Measurements from ENCODE around the gene PRR36. TPM values are rescaled to one million over a fixed set of nuclear protein-coding genes. Genes with fewer than 3 reads are reported as not detected.

PRR36 gene
- under 1 TPM in 2 of 4 donors, not detected in 2; 0.35 to 0.85 TPM for total RNA-seq

- H3K27me3 ChIP-seq: peaks cover 9 to 19% of the 10 kb centered on the region in 2 donors
Observed at GRCh38 chr19:7874076-7874896, at the start of gene PRR36. Gene PRR36 (minus strand): TSS chr19:7874390. CDS start chr19:7873689, 701 bp downstream.

DNA sequence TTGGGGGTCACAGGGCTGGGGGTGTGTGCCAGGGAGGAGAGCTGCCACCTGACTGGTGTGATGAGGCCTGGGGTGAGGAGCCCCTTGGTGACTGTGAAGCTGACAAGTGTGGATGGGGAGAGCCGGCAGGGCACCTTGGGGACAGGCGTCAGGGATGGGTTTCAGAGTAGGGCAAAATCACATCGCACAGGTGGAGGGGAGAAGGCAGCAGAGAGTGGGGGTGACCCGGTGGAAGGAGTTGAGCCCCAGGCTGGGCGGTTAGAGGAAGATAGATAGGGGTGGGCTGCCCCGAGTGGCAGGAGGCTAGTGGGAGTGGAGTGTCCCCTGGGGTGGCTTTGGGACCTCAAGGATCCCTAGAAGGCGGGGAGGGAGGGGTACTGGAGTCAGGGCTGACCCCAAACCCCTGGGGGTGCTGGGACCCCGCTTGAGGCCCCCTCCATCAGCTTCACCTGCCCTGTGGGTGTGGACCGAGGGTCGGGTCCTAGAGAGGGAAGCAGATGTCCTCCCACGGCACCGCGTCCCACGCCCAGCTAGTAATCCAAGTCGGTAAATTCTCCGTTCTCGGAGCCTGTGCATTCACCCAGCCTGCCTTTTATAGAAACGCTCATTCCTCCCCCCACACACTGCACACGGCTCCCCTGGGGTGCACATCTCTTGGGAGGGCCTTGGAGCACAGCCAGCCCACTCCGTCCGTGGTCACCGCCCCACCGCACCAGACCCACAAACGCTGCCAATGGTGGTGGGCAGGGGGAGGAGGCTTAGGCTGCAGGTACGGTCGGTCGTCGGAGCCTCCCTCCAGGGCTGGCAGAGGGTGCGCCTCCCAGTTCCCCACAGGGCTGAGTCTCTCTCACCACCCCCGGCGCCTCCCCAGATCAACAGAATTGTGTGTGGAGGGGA, 49.4 kb upstream of the PRR36 start:
- H3K4me1 ChIP-seq: peaks cover 27 to 42% of the 10 kb centered on the region in 2 donors
- H3K9me3 ChIP-seq: no peaks in the 10 kb centered on the region
- peak overlapping the region; percentile 9 to 53 for H3K4me3 ChIP-seq
- H3K36me3 ChIP-seq: no peaks in the 10 kb centered on the region
- H3K27ac ChIP-seq: peak overlapping the region; percentile 88 to 99
- intact Hi-C loops (cut with DNase I; ENCODE audit: low total_unique reads): no loop called here
- TF ChIP-seq, protein P1, sequence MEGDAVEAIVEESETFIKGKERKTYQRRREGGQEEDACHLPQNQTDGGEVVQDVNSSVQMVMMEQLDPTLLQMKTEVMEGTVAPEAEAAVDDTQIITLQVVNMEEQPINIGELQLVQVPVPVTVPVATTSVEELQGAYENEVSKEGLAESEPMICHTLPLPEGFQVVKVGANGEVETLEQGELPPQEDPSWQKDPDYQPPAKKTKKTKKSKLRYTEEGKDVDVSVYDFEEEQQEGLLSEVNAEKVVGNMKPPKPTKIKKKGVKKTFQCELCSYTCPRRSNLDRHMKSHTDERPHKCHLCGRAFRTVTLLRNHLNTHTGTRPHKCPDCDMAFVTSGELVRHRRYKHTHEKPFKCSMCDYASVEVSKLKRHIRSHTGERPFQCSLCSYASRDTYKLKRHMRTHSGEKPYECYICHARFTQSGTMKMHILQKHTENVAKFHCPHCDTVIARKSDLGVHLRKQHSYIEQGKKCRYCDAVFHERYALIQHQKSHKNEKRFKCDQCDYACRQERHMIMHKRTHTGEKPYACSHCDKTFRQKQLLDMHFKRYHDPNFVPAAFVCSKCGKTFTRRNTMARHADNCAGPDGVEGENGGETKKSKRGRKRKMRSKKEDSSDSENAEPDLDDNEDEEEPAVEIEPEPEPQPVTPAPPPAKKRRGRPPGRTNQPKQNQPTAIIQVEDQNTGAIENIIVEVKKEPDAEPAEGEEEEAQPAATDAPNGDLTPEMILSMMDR (IDR thresholded peaks at IDR 0.05): no peak
- TF ChIP-seq POLR2A (IDR thresholded peaks at IDR 0.05): peak in 1 of 2 donors; percentile 22
- peak; percentile 74 to 84 for DNase-seq
- no peaks in the 10 kb centered on the region for H3K27me3 ChIP-seq

More at GRCh38 chr19:7874076-7874896, at the start of gene PRR36:
- no peak for DNase-seq
- Histone ChIP-seq H3K9me3 (no peaks in the 10 kb centered on the region), H3K4me3 (no peak within 1 kb of the TSS), H3K4me1 (peaks cover 0 to 17% of the 10 kb centered on the region in 2 donors), H3K27ac (no peak within 1 kb of the TSS), H3K36me3 (no peaks in the 10 kb centered on the region)
- intact Hi-C loops (cut with DNase I; ENCODE audit: low total_unique reads): no loop called here
- TF ChIP-seq, protein P1 (IDR thresholded peaks at IDR 0.05): no peak
- TF ChIP-seq POLR2A (IDR thresholded peaks at IDR 0.05): no peak

GRCh38 chr19:7922836-7923195, 48.6 kb upstream of the PRR36 start:
- Histone ChIP-seq H3K36me3 (no peaks in the 10 kb centered on the region), H3K4me3 (no peak overlapping the region), H3K27me3 (no peaks in the 10 kb centered on the region), H3K27ac (peak overlapping the region; percentile 88 to 99), H3K9me3 (no peaks in the 10 kb centered on the region), H3K4me1 (peaks cover 24 to 39% of the 10 kb centered on the region in 2 donors)
- intact Hi-C loops (cut with DNase I; ENCODE audit: low total_unique reads): no loop called here
- no peak for DNase-seq
- TF ChIP-seq, protein P1 (IDR thresholded peaks at IDR 0.05): no peak
- TF ChIP-seq POLR2A (IDR thresholded peaks at IDR 0.05): no peak

DNA sequence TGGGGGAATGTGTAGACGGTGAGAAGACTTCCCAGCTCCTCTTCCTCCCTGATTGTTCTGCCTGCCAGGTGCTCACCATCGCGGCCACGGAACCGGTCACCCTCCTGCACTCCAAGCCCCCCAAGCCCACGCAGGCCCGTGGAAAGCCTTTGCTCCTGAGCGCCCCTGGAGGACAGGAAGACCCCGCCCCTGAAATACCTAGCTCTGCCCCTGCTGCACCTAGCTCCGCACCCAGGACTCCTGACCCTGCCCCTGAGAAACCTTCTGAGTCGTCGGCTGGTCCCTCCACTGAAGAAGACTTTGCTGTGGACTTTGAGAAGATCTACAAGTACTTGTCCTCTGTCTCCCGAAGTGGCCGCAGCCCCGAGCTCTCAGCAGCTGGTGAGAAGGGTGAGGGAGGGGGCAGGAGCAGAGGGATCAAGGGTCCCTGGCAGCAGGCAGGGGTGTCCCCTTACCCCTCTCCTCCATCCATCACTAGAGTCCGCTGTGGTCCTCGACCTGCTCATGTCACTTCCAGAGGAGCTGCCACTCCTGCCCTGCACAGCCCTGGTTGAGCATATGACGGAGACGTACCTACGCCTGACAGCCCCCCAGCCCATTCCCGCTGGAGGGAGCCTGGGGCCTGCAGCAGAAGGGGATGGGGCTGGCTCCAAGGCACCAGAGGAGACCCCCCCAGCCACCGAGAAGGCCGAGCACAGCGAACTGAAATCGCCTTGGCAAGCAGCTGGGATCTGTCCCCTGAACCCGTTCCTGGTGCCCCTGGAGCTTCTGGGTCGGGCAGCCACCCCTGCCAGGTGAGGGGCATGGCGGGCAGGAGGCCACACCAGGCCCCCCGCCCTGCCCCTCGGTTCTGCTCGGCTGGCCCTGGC, 48.0 kb upstream of the PRR36 start:
- peak overlapping the region; percentile 88 to 99 for H3K27ac ChIP-seq

More for the DNA sequence above, 48.0 kb upstream of the PRR36 start:
- no peaks in the 10 kb centered on the region for H3K9me3 ChIP-seq
- intact Hi-C loops (cut with DNase I; ENCODE audit: low total_unique reads): no loop called here
- DNase-seq: no peak
- TF ChIP-seq, protein P1 (IDR thresholded peaks at IDR 0.05): no peak
- no peak for TF ChIP-seq POLR2A (IDR thresholded peaks at IDR 0.05)
- H3K36me3 ChIP-seq: no peaks in the 10 kb centered on the region
- peak overlapping the region in 1 of 2 donors; percentile 49 for H3K4me3 ChIP-seq
- peaks cover 0 to under 1% of the 10 kb centered on the region in 2 donors for H3K27me3 ChIP-seq
- peaks cover 19 to 39% of the 10 kb centered on the region in 2 donors for H3K4me1 ChIP-seq

Data from uterus (tissue), 4 donors.